GM12892 (cell line): ENCODE results near the gene ERC1.

Source experiments
- POLR2A ChIP-seq: IDR thresholded peaks from 2 replicates; pipeline ENCODE4 v1.6.1; 2011; ENCODE audit warnings: low read depth, low read length, control low read depth
- POLR2AphosphoS5 ChIP-seq: IDR thresholded peaks from 2 replicates; pipeline ENCODE4 v1.6.1; 2011; ENCODE audit warnings: low read depth, low read length, control low read depth
- TAF1 ChIP-seq: IDR thresholded peaks from 2 replicates; pipeline ENCODE4 v1.6.1; 2011; ENCODE audit warnings: low read depth, mild to moderate bottlenecking, control low read depth, low read length, borderline replicate concordance

GRCh38 chr12:1293901-1294300 is 302.9 kb downstream of the ERC1 start:
- TF ChIP-seq POLR2AphosphoS5 = no peak
- TF ChIP-seq POLR2A = no peak
- TF ChIP-seq TAF1 = no peak
